ENCODE measurements around the gene CMTM8. TPM values are rescaled to one million over a fixed set of nuclear protein-coding genes. Genes with fewer than 3 reads are reported as not detected.
A peak's percentile ranks its signal among the peaks of the same experiment; 100 is the strongest.

Gene CMTM8
- polyA plus RNA-seq, 2 of the 4 experiments (the other 2 are of a cell fraction), result 8.4 to 15.6 TPM

- no peak for DNase-seq (ENCODE audit: low read depth in 1 of 2, low spot score in 1 of 2)
- TF ChIP-seq E2F6 (IDR thresholded peaks at IDR 0.05; ENCODE audit: borderline replicate concordance, low read depth), result no peak
- no peak for TF ChIP-seq REST (IDR thresholded peaks at IDR 0.05)
- TF ChIP-seq NPAS2 (CRISPR knock-in tag; IDR thresholded peaks at IDR 0.05; ENCODE audit: borderline replicate concordance), result no peak
- no peak for TF ChIP-seq FOSL2 (IDR thresholded peaks at IDR 0.05)
- TF ChIP-seq FOSL2 (CRISPR knock-in tag; IDR thresholded peaks at IDR 0.05), result no peak
- TF ChIP-seq MAFK (IDR thresholded peaks at IDR 0.05; ENCODE audit: partially characterized antibody), result no peak
- no peak for TF ChIP-seq JUNB (IDR thresholded peaks at IDR 0.05)
- TF ChIP-seq HOXB13 (CRISPR knock-in tag; IDR thresholded peaks at IDR 0.05; ENCODE audit: low read depth), result no peak
- TF ChIP-seq ESRRA (IDR thresholded peaks at IDR 0.05; ENCODE audit: borderline replicate concordance, low read length), result no peak
- TF ChIP-seq ATOH8 (CRISPR knock-in tag; IDR thresholded peaks at IDR 0.05; ENCODE audit: low read depth), result no peak
- no peak for TF ChIP-seq CHD2 (IDR thresholded peaks at IDR 0.05; ENCODE audit: low read length, partially characterized antibody)
- no peak for TF ChIP-seq HOXA7 (CRISPR knock-in tag; IDR thresholded peaks at IDR 0.05)
- Histone ChIP-seq H3K27ac (no peak overlapping the region), H3K4me3 (no peak overlapping the region), H3K4me2 (no peak overlapping the region), H3K9me3 (no peaks in the 10 kb centered on the region), H3K4me1 (no peaks in the 10 kb centered on the region)
- ChIA-PET CTCF (interaction anchor here (0.9 to 7.5 kb wide), 5 partner anchors 8 to 125 kb away, joined by 3 to 88 read pairs (median 33); no protein-coding TSS in a partner anchor), POLR2A (no interaction called here)
- 84% methylated on average over 5 of the region's 5 CpGs for whole genome bisulfite sequencing (ENCODE audit: missing lambda C conversion rate)
- no peak for FAIRE-seq
- ATAC-seq, result no peak
These were observed 134.8 kb downstream of the CMTM8 start for GRCh38 chr3:32373276-32373675.

GRCh38 chr3:32373844-32374243 lies 135.4 kb downstream of the CMTM8 start:
- no peak for FAIRE-seq
- H3K9me3 ChIP-seq, result no peaks in the 10 kb centered on the region
- WGBS (ENCODE audit: missing lambda C conversion rate), result 68% methylated on average over 5 of the region's 5 CpGs
- CTCF ChIA-PET, result interaction anchor here (0.6 to 7.5 kb wide), 9 partner anchors 8 to 757 kb away, joined by 3 to 88 read pairs (median 21); no protein-coding TSS in a partner anchor
- DNase-seq (ENCODE audit: low read depth in 1 of 2, low spot score in 1 of 2), result no peak
- H3K4me1 ChIP-seq, result no peaks in the 10 kb centered on the region
- no peak for ATAC-seq
- no peak overlapping the region for H3K4me3 ChIP-seq
- no peak overlapping the region for H3K4me2 ChIP-seq
- H3K27ac ChIP-seq, result no peak overlapping the region
- POLR2A ChIA-PET, result no interaction called here
- TF ChIP-seq USF2 (IDR thresholded peaks at IDR 0.05) (peak; percentile 30; the same call in 1 of the 2 replicates), CTCF (IDR thresholded peaks at IDR 0.05) (no peak)

All from A549 (cell line).